ENCODE data around the gene NEGR1. TPM values are rescaled to one million over a fixed set of nuclear protein-coding genes. Genes with fewer than 3 reads are reported as not detected.

Gene NEGR1
- total and polyA plus RNA-seq, 8 donors = 1.2 to 35.4 (median 7.7) TPM

GRCh38 chr1:71986160-71986559 lies 296.2 kb downstream of the NEGR1 start:
- Histone ChIP-seq H3K9me3 (no peaks in the 10 kb centered on the region), H3K4me1 (peaks cover 0 to 17% (median 9%) of the 10 kb centered on the region in 4 donors), H3K27me3 (no peaks in the 10 kb centered on the region), H3K36me3 (no peaks in the 10 kb centered on the region), H3K4me3 (no peak overlapping the region), H3K27ac (no peak overlapping the region)
- intact Hi-C loops (cut with DNase I; ENCODE audit: low total_unique reads) = no loop called here
- TF ChIP-seq POLR2AphosphoS5 (IDR thresholded peaks at IDR 0.05) (no peak), EP300 (IDR thresholded peaks at IDR 0.05) (no peak), POLR2A (IDR thresholded peaks at IDR 0.05) (no peak), CTCF (IDR thresholded peaks at IDR 0.05) (no peak)
- DNase-seq = peak in 1 of 2 donors; percentile 42
- 12 to 40% (median 21%) methylated on average over 3 of the region's 3 CpGs for WGBS, 5 donors

DNA sequence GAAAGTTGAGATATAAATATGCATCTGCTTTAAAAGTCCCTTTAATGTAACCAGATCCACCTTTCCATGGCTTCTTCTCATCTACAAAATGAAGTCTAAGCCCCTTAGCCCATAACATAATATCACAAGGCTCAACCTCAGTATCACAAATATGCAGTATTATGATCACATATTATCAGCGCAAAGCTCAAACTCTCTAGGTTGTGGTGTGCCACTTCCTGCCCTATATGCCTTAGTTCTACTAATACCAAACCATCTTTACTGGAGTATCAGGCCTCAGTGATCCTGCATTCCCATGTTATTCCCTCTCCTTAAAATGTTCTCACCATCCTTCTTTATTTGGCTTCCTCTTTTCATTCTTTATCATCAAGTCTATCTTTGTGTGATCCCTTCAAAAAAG lies 301.8 kb downstream of the NEGR1 start:
- intact Hi-C loops (cut with DNase I; ENCODE audit: low total_unique reads) = no loop called here
- H3K9me3 ChIP-seq = no peaks in the 10 kb centered on the region
- no peak for TF ChIP-seq POLR2AphosphoS5 (IDR thresholded peaks at IDR 0.05)
- 81 to 91% (median 89%) methylated on average over 1 of the region's 1 CpG for WGBS, 5 donors
- H3K4me1 ChIP-seq = no peaks in the 10 kb centered on the region
- no peak overlapping the region for H3K27ac ChIP-seq
- DNase-seq = no peak
- no peaks in the 10 kb centered on the region for H3K36me3 ChIP-seq
- no peak overlapping the region for H3K4me3 ChIP-seq
- no peaks in the 10 kb centered on the region for H3K27me3 ChIP-seq

DNA sequence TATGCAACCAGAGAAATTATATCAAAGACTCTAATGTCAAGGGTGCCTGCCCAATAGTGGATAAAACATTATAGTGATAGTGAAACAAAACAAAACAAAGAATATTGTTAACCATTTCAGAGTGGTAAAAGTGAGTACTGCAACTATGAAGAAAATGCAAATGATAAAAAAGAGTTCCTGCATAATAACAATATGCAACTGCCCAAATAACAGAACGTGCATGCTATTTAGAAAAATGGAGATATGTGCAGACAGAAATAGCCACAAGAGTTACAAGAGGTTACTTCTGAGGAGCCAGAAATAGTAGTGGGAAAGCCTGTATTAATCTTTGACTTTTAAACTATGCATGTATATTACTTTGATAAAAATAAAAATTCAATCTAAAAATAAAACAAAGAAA lies 302.5 kb downstream of the NEGR1 start:
- WGBS, 5 donors = 35 to 51% (median 43%) methylated on average over 1 of the region's 1 CpG
- TF ChIP-seq EP300 (IDR thresholded peaks at IDR 0.05) (no peak), CTCF (IDR thresholded peaks at IDR 0.05) (no peak)
- Histone ChIP-seq H3K4me1 (no peaks in the 10 kb centered on the region), H3K36me3 (no peaks in the 10 kb centered on the region), H3K4me3 (no peak overlapping the region), H3K9me3 (no peaks in the 10 kb centered on the region), H3K27ac (no peak overlapping the region), H3K27me3 (no peaks in the 10 kb centered on the region)
- no peak for DNase-seq
- intact Hi-C loops (cut with DNase I; ENCODE audit: low total_unique reads) = no loop called here

- WGBS, 5 donors = 40 to 69% (median 51%) methylated on average over 2 of the region's 2 CpGs
- TF ChIP-seq EP300 (IDR thresholded peaks at IDR 0.05) (no peak), POLR2AphosphoS5 (IDR thresholded peaks at IDR 0.05) (no peak), POLR2A (IDR thresholded peaks at IDR 0.05) (no peak), CTCF (IDR thresholded peaks at IDR 0.05) (no peak)
- no peaks in the 10 kb centered on the region for H3K27me3 ChIP-seq
- H3K9me3 ChIP-seq = no peaks in the 10 kb centered on the region
- intact Hi-C loops (cut with DNase I; ENCODE audit: low total_unique reads) = no loop called here
- H3K4me3 ChIP-seq = no peak overlapping the region
- H3K4me1 ChIP-seq = no peaks in the 10 kb centered on the region
- no peak overlapping the region for H3K27ac ChIP-seq
- no peaks in the 10 kb centered on the region for H3K36me3 ChIP-seq
- no peak for DNase-seq
Measured at GRCh38 chr1:71967670-71968069, 314.7 kb downstream of the NEGR1 start.

DNA sequence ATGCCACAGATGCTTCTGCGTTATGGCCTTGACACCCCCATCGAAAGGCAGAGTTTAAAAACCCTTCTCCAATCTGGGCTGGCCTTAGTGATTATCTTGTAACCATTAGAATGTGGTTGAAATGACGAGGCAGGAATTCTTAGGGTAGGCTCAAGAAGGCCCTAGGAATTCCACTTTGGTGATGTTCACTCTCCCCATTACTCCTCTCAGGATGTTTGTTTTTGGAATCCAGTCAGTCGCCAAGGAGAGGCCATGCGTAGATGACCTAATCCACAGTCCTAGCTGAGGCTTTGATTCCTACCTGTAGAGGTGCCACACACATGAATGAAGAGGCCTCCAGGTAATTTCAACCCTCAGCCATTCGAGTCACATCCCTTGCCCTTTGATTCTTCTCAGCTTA lies 318.2 kb downstream of the NEGR1 start:
- Histone ChIP-seq H3K4me1 (no peaks in the 10 kb centered on the region), H3K27ac (no peak overlapping the region), H3K27me3 (no peaks in the 10 kb centered on the region), H3K9me3 (no peaks in the 10 kb centered on the region), H3K36me3 (no peaks in the 10 kb centered on the region), H3K4me3 (no peak overlapping the region)
- TF ChIP-seq POLR2A (IDR thresholded peaks at IDR 0.05) (no peak), POLR2AphosphoS5 (IDR thresholded peaks at IDR 0.05) (no peak), EP300 (IDR thresholded peaks at IDR 0.05) (no peak), CTCF (IDR thresholded peaks at IDR 0.05) (no peak)
- intact Hi-C loops (cut with DNase I; ENCODE audit: low total_unique reads) = no loop called here
- DNase-seq = no peak
- 86 to 96% (median 91%) methylated on average over 6 of the region's 6 CpGs for WGBS, 5 donors

Data from stomach (tissue), 9 donors.